ENCODE data around the gene ORC6. TPM values are rescaled to one million over a fixed set of nuclear protein-coding genes. Genes with fewer than 3 reads are reported as not detected.

Gene ORC6
- total and polyA plus RNA-seq, 10 of the 15 experiments (the other 5 are each of a cell fraction or from before 2014, with no cell fraction given), result 25.7 to 88.5 (median 49.1) TPM

DNA sequence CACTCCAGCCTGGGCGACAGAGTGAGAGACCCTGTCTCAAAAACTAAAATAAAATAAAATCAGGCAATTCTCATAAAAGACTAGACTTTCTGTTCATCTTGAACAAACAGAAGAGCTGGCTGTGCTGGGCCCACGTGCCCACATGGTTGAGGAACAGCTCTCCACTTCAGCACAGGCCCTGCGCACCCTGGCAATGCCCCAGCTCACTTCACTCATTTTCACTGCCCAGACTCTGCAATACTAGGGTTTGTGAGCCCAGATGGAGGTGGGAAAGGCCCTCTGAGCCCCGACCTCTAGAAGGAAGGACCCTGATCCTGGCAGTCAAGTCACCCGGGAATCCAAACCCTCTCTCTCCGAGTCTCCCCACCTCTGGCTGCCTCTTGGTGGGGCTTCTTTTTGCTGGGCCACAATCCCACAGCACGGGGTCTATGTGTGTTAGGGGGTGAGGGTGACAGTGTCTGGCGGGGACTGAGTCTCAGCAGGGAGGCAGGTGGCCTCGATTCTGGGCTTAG is 43.9 kb downstream of the ORC6 start (continued):
- TF ChIP-seq CHD4 (IDR thresholded peaks at IDR 0.05) (no peak), MTA2 (IDR thresholded peaks at IDR 0.05; ENCODE audit: low read depth) (no peak)

- H3K9me3 ChIP-seq (replicated peaks; ENCODE audit: control insufficient read depth, insufficient read depth, low read length), result no peaks in the 10 kb centered on the region
- ChIA-PET SMC1A (ENCODE audit: uncharacterized antibody, unreplicated experiment) (interaction anchor here (1.3 kb wide), 1 partner anchor 53 kb away, joined by 3 read pairs; no protein-coding TSS in a partner anchor), RAD21 (ENCODE audit: unreplicated experiment) (no interaction called here), POLR2A (no interaction called here), CTCF (no interaction called here)
- H3K9ac ChIP-seq (ENCODE audit: control insufficient read depth, insufficient read depth, low read length), result no peak overlapping the region
- no peaks in the 10 kb centered on the region for H3K79me2 ChIP-seq (ENCODE audit: control insufficient read depth, insufficient read depth, low read length)
- H2AFZ ChIP-seq (ENCODE audit: control insufficient read depth, low read depth, low read length), result no peak overlapping the region
- ATAC-seq (no peak), DNase-seq (ENCODE audit: low read depth, low spot score) (no peak), FAIRE-seq (no peak)
- TF ChIP-seq NKRF (conservative IDR thresholded peaks at IDR 0.05) (no peak), NFYB (IDR thresholded peaks at IDR 0.05; ENCODE audit: insufficient read depth, low read depth, low read length) (no peak), EED (IDR thresholded peaks at IDR 0.05; ENCODE audit: low read depth) (no peak), CREM (IDR thresholded peaks at IDR 0.05; ENCODE audit: low read depth) (no peak), FOXM1 (IDR thresholded peaks at IDR 0.05; ENCODE audit: low read depth, low read length) (no peak), NFYA (IDR thresholded peaks at IDR 0.05; ENCODE audit: borderline replicate concordance, low read depth, low read length) (no peak), TCF7 (IDR thresholded peaks at IDR 0.05; ENCODE audit: borderline replicate concordance) (no peak), EGR1 (IDR thresholded peaks at IDR 0.05; ENCODE audit: borderline replicate concordance in 1 of 2, low read depth in 2 of 2, low read length in 2 of 2) (no peak), PAX8 (IDR thresholded peaks at IDR 0.05) (no peak), TCF12 (IDR thresholded peaks at IDR 0.05; ENCODE audit: low read depth, low read length) (no peak)
- 61% methylated on average over 12 of the region's 12 CpGs for WGBS (ENCODE audit: insufficient coverage, insufficient replicate concordance, low lambda C conversion rate, missing lambda C conversion rate)
- in situ Hi-C loops (cut with MboI) (no loop called here), intact Hi-C loops (cut with micrococcal nuclease; ENCODE audit: unreplicated experiment) (no loop called here)
- no peak overlapping the region for H3K27ac ChIP-seq (ENCODE audit: control insufficient read depth, insufficient read depth)
- H3K4me1 ChIP-seq (ENCODE audit: control insufficient read depth, insufficient read depth, low read length), result peaks cover 6% of the 10 kb centered on the region
- no peak overlapping the region for H3K4me2 ChIP-seq (ENCODE audit: control insufficient read depth, insufficient read depth)
- no peaks in the 10 kb centered on the region for H3K27me3 ChIP-seq (replicated peaks in 1 of 2; ENCODE audit: control insufficient read depth in 2 of 2, insufficient read depth in 2 of 2, low read length in 1 of 2)
- no TSS peak for BruUV-seq (replicated peaks)
- no peaks in the 10 kb centered on the region for H4K20me1 ChIP-seq (ENCODE audit: control insufficient read depth, insufficient read depth)
- H3K36me3 ChIP-seq (ENCODE audit: control insufficient read depth in 2 of 2, insufficient read depth in 2 of 2, low read length in 1 of 2), result no peaks in the 10 kb centered on the region
- H3K4me3 ChIP-seq, result no peak overlapping the region
These were observed 47.2 kb downstream of the ORC6 start for GRCh38 chr16:46736695-46737094.

Data from GM12878 (cell line).